HEK293T (cell line): Measurements from ENCODE around the gene UNC50.

Source experiments
- CTCF ChIA-PET: fragments of 350-600 bp; formaldehyde crosslinking; extraction: SDS; loops from one replicate; lab custom pipeline; 2021; ENCODE audit warnings: antibody characterized with exemption, inconsistent platforms; lab: Yijun Ruan, JAX
- POLR2A ChIA-PET: fragments of 350-600 bp; formaldehyde crosslinking; extraction: SDS; loops from one replicate; lab custom pipeline; 2020; ENCODE audit warnings: antibody characterized with exemption, inconsistent platforms; lab: Yijun Ruan, JAX
- DNase-seq: peaks from one replicate; pipeline ENCODE4 v3.0.0; 2012; ENCODE audit warnings: mixed read lengths; ENCODE audit errors: extremely low spot score
- ARNT ChIP-seq: fragments of 450-650 bp; IDR thresholded peaks from 2 replicates; pipeline ENCODE4 v1.6.1; 2017; ENCODE audit warnings: mild to moderate bottlenecking
- BHLHE40 ChIP-seq: fragments of 450-650 bp; IDR thresholded peaks from 2 replicates; pipeline ENCODE4 v1.6.1; 2016; ENCODE audit warnings: mild to moderate bottlenecking, moderate library complexity, borderline replicate concordance
- CTBP1 ChIP-seq: fragments of 450-650 bp; IDR thresholded peaks from 2 replicates; pipeline ENCODE4 v1.6.1; 2016; ENCODE audit warnings: borderline replicate concordance
- ELF4 ChIP-seq: fragments of 450-650 bp; IDR thresholded peaks from 2 replicates; pipeline ENCODE4 v1.6.1; 2017; ENCODE audit warnings: antibody characterized with exemption
- FOXA1 ChIP-seq: fragments of 450-650 bp; IDR thresholded peaks from 2 replicates; pipeline ENCODE4 v1.6.1; 2016; ENCODE audit warnings: mild to moderate bottlenecking
- FOXK2 ChIP-seq: fragments of 450-650 bp; IDR thresholded peaks from 2 replicates; pipeline ENCODE4 v1.6.1; 2016; ENCODE audit warnings: mild to moderate bottlenecking
- FOXM1 ChIP-seq: fragments of 450-650 bp; IDR thresholded peaks from 2 replicates; pipeline ENCODE4 v1.6.1; 2017; ENCODE audit warnings: mild to moderate bottlenecking, borderline replicate concordance
- HDGF ChIP-seq: fragments of 450-650 bp; IDR thresholded peaks from 2 replicates; pipeline ENCODE4 v1.6.1; 2017; ENCODE audit warnings: antibody characterized with exemption, borderline replicate concordance
- L3MBTL2 ChIP-seq: fragments of 450-650 bp; conservative IDR thresholded peaks from 2 replicates; pipeline ENCODE4 v1.6.1; 2016; ENCODE audit warnings: mild to moderate bottlenecking
- LEF1 ChIP-seq: fragments of 450-650 bp; IDR thresholded peaks from 2 replicates; pipeline ENCODE4 v1.6.1; 2017; ENCODE audit warnings: mild to moderate bottlenecking, borderline replicate concordance
- NFRKB ChIP-seq: fragments of 450-650 bp; IDR thresholded peaks from 2 replicates; pipeline ENCODE4 v1.6.1; 2016; ENCODE audit warnings: mild to moderate bottlenecking, moderate library complexity
- SP1 ChIP-seq: fragments of 450-650 bp; IDR thresholded peaks from 2 replicates; pipeline ENCODE4 v1.6.1; 2017
- SUZ12 ChIP-seq: fragments of 450-650 bp; IDR thresholded peaks from 2 replicates; pipeline ENCODE4 v1.6.1; 2016; ENCODE audit warnings: mild to moderate bottlenecking
- TARDBP ChIP-seq: fragments of 450-650 bp; IDR thresholded peaks from 2 replicates; pipeline ENCODE4 v1.6.1; 2016
- ZNF384 ChIP-seq: fragments of 450-650 bp; IDR thresholded peaks from 2 replicates; pipeline ENCODE4 v1.6.1; 2016
- TF ChIP-seq, protein P1 (sequence below): fragments of 450-650 bp; IDR thresholded peaks from 2 replicates; pipeline ENCODE4 v1.6.1; 2016

The UNC50 gene

DNA sequence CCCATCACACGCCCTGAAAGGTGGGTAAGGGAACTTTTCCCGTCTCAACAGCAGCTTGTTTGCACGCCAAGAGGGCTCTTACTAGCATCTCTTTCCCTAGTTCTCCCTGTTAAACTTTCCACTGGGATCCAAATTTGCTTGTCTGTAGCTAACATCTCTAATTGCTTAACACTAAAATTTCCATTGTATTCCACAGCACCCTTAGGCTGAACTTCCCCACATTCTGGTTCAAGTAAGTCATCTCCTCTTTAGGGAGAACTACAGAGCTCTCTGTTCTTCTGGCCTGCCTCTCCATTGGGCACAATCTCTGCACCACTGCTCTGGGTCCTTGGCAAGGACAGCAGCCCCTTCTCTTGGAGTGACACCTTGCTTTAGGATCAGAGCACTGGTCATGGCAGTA is 24.0 kb downstream of the UNC50 start:
- TF ChIP-seq ZNF384 (no peak), FOXK2 (no peak)
- ChIA-PET POLR2A (no interaction called here), CTCF (no interaction called here)
- no peak for DNase-seq

DNA sequence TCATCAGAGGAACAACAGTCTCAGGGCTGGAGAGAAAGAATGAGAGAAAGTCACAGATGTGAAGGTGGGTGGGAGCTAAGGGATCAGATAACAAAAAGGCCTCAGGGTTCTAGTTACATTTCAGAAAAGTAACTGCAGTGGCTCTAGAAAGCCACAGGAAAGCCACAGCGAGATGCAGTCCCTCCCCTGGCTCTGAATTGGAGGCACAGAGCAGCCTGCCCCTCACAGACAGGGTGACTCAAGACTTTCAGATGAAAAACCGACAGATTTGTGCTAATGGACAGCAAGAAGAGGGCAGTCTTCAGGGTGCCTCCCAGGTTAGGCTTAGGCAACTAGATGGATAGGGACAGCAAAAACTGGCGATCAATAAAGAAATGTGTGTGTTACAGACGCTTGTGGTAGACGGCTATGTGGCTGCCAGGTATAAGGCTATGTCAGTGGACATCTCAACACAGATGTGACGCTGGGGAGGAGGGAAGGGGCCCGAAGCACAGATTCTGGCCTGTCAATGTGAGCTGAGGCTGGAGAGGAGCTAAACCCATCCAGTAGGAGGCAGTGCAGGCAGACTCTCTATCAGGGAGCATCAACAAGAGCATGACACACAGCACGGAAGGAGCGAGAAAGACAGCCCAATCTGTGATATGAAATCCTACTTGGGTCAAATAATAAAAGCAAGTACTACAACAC is 26.2 kb downstream of the UNC50 start:
- no peak for TF ChIP-seq LEF1
- TF ChIP-seq NFRKB, result no peak
- no peak for TF ChIP-seq SUZ12
- no peak for TF ChIP-seq SP1
- no peak for TF ChIP-seq ARNT
- TF ChIP-seq ELF4, result no peak
- no peak for TF ChIP-seq L3MBTL2
- TF ChIP-seq CTBP1, result no peak
- DNase-seq, result peak; percentile 53
- ChIA-PET POLR2A (no interaction called here), CTCF (interaction anchor here (0.6 to 1.5 kb wide), 4 partner anchors 15 to 1577 kb away, joined by 3 to 5 read pairs (median 3); no protein-coding TSS in a partner anchor)

DNA sequence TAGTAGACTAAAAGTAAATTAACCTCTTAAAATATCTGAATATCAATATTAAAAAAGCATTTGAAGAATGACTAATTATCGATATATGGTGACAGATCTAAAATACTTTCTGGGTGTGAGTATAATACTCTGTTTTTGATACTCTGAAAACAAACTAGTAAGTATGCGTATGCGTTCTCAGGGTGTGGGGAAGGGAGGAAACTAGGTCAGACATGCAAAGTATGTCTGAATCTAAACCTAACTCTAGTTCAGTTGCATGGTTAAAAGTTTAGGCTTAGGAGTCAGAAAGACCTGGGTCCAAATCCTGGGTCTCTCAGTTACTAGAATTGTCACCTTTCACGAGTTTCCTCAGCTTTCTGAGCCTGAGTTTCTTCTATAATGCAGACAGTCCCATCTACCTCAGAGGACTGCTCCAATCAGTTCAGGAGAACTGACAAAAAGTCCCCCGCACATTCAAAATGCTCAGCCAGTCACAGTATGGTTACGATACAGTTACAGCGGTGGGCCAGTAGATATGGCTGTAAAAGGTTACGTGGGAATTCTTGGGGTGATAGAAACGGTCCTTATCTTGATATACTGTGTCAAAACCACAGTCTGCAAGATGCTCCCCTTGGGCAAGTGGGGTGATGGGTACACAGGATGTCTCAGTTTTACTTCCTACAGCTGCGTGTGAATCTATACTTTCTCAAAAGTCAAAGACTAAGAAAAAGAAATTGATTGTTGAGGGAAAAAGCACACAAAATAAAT is 29.2 kb downstream of the UNC50 start:
- CTCF ChIA-PET, result no interaction called here
- no peak for TF ChIP-seq ARNT
- no peak for TF ChIP-seq CTBP1
- POLR2A ChIA-PET, result no interaction called here
- DNase-seq, result no peak

DNA sequence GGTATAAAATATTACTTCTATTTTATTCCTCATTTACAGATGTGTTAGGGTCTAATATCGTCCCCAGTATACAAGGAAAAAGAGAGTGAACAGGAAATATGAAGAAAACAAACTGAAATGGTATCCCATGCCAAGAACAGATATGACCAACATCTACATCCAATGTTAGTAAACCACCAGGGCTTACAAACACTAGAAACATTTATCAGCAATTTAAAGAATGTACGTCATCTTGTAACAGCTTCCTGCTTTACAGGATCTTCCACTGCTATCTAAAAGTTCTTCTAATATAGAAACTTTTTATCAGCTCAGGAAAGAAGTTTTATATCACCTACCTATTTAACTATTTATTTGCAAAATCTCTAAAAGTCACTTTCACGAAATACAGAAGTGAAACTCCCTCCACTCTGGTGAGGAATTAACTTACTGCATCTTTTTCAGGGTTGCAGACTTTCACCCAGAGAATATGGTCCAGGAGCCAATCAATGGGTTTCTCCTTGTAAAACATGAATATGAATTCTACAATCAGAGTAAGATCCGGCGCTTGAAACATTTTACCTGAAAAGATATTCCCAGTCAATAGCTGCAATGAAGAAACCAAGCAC is 35.2 kb downstream of the UNC50 start:
- POLR2A ChIA-PET, result no interaction called here

DNA sequence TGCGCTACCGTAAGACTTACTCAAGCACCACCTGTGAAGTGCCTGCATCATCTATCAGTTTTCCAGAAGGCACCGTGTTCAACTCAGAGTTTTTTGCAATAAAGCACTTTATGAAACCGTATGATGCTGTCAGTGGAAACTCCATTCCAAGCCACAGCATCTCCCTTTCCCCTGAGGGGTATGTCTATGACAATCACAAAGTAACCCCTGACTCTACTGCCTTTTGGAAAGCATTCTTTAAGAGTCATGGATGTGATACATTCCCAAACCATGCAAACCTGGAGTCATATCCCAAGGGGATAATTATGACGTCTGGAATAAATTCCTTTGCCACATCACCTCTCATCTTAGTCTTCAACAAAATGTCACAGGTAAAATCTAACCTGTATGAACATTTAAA is 39.2 kb downstream of the UNC50 start:
- CTCF ChIA-PET, result no interaction called here
- POLR2A ChIA-PET, result no interaction called here

More for the DNA sequence above, 35.2 kb downstream of the UNC50 start:
- CTCF ChIA-PET, result no interaction called here
- no peak for TF ChIP-seq NFRKB
- no peak for TF ChIP-seq ZNF384
- TF ChIP-seq, protein P1, sequence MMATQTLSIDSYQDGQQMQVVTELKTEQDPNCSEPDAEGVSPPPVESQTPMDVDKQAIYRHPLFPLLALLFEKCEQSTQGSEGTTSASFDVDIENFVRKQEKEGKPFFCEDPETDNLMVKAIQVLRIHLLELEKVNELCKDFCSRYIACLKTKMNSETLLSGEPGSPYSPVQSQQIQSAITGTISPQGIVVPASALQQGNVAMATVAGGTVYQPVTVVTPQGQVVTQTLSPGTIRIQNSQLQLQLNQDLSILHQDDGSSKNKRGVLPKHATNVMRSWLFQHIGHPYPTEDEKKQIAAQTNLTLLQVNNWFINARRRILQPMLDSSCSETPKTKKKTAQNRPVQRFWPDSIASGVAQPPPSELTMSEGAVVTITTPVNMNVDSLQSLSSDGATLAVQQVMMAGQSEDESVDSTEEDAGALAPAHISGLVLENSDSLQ, result no peak
- no peak for TF ChIP-seq FOXK2
- TF ChIP-seq BHLHE40, result no peak
- TF ChIP-seq TARDBP, result no peak
- no peak for TF ChIP-seq HDGF
- TF ChIP-seq L3MBTL2, result no peak
- TF ChIP-seq SP1, result no peak
- no peak for TF ChIP-seq SUZ12
- no peak for TF ChIP-seq LEF1
- no peak for TF ChIP-seq FOXA1
- no peak for TF ChIP-seq CTBP1
- no peak for DNase-seq

DNA sequence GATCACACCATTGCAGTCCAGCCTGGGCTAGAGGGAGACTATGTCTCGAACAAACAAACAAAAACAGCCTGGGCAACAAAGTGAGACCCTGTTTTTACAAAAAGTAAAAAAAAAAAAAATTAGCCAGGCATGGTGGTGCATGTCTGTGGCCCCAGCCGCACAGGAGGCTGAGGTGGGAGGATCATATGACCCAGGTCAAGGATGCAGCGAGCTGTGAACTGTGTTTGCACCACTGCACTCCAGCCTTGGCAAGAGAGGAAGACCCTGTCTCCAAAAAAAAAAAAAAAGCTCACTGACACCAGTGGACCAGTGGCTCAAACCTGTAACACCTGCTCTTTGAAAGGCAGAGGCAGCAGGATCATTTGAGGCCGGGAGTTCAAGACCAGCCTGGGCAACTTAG is 40.1 kb downstream of the UNC50 start:
- TF ChIP-seq ELF4 (no peak), ARNT (no peak), TARDBP (no peak)
- CTCF ChIA-PET, result interaction anchor here (0.7 kb wide), 1 partner anchor 77 kb away, joined by 4 read pairs; no protein-coding TSS in a partner anchor
- no peak for DNase-seq
- POLR2A ChIA-PET, result no interaction called here

More for the DNA sequence above, 39.2 kb downstream of the UNC50 start:
- TF ChIP-seq NFRKB (no peak), FOXK2 (no peak), ELF4 (no peak), FOXM1 (no peak), BHLHE40 (no peak), HDGF (no peak), SP1 (no peak), ZNF384 (no peak), TARDBP (no peak), ARNT (no peak), SUZ12 (no peak), L3MBTL2 (no peak), LEF1 (no peak), FOXA1 (no peak), CTBP1 (no peak)
- TF ChIP-seq, protein P1, result no peak
- DNase-seq, result no peak
